Measurements from ENCODE around the gene ABAT.
"Not testable (repeated sequence)": the region's sequence is repeated elsewhere in the genome, so short reads cannot be mapped to it uniquely, and the experiment has no call there.

Gene ABAT

GRCh38 chr16:8682551-8683259 is 8.3 kb downstream of the ABAT start:
- no peak for DNase-seq

GRCh38 chr16:8683640-8684039 is 9.2 kb downstream of the ABAT start:
- no peak for DNase-seq

DNA sequence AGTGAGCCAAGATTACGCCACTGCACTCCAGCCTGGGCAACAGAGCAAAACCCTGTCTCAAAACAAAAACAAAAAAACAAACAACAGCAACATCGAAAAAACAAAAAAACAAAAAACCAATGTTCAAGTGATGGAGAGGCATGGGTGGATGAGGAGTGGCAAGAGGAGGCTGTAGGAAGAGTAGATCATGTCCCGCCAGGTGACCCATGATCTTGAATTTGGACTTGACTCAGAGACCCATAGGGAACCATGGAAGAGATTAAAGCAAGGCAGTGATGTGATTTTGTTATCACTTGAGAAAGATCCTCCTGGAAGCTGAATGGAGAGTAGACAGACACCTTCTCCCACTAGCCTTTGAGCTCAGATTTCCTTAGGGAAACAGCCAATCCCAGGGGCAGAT is 11.2 kb downstream of the ABAT start:
- DNase-seq, result no peak

GRCh38 chr16:8686031-8686621 is 11.7 kb downstream of the ABAT start:
- DNase-seq, result no peak

DNA sequence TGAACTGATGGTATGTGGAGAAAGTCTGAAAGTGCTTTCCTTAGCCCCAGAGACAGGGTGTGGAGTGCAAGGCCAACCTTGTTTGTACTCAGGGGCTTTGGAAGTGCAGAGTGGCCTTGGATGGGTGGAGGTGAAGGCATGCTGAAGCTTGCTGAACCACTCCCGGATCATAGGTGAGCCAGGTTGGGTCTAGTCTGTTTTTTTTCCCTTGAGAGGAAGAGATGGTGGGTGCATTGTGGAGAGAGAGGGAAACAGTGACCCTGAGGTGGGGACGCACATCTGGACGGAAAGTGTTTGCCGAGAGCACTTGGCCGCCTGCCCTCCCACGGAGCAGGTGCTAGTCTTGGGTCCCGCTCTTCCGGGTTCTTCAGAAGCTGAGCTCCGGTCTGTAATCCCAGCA is 12.5 kb downstream of the ABAT start:
- no peak for DNase-seq

DNA sequence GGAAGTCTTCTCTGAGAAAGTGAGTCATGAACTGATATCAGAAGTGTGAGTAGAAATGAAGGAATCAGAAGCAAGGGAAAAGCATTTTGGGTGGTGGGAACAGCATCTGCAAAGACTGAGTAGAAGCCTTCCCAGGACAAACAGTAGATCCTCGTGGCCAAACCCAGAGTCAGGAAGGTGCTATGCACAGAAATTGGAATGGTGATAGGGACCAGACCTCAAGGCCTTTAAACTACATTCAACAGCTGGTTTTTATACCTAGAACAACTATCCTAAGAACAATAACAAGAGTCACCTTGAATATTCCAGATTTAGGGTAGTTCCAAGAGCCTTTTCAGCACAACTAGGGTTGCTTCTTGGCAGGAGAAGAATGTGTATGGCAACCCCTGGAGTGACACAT is 15.3 kb downstream of the ABAT start:
- no peak for DNase-seq

DNA sequence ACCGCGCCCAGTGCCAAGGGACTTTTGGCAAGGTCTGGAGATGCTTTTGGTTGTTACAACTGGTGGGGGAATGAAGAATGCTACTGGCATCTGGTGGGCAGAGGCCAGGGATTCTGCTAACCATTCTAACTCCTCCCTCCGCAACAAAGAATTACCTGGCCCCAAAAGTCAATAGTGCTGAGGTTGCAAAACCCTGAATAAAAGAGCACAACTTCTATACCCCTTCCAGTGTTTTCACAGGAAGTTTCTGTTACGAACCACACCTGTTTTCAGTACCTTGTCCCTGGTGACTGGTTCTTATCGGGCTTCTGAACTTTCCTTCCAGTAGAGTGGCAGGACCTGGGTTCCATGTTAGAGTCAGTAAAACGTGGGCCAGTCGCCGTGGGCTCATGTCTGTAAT is 17.3 kb downstream of the ABAT start:
- DNase-seq, result no peak

DNA sequence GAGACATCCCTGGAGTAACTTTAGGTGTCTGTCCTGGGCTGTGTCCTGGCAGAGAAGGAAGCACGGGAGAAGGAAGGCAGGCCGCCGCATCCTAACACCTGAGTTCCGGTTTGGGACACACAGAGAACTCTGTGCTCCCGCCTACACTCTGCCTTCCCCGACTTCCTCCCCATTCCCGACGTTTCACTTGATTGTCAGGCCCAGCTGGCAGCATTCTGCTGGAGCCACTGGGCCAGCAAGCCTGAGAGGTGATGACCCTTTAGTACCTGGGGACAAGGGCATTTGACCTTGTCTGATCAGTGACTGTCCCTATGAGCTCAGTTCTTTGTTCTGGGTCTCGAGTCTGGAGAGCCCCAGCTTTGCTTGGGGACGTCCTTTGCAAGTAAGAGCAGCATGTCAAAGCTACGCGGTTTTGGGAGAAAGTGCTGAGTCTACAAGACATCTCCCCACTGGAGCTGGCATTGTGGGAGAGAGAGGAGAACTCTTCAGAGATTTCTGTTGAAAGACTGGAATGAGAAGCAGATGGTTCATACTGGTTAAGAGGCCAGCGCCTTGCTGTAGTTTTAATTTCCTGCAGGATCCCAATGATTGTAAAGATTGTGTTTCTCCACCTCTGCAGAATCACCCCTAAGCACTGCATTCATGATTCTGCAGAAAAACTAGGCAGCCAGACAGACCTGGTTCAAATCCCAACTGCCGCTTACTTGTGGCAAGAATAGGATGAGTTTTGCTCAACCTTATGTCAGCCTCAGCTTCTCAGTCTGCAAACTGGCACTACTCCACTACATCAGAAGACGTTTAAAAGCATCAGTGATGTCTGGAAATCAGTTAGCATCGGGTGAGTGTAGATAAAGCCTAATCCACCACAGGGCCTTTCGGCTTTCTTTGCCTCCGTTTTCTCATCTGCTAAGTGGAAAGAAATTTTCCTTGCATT is 20.6 kb downstream of the ABAT start:
- DNase-seq, result no peak

GRCh38 chr16:8696880-8697279 is 22.5 kb downstream of the ABAT start:
- DNase-seq, result no peak

- no peak for DNase-seq
Measured at GRCh38 chr16:8697965-8698364, 23.5 kb downstream of the ABAT start.

- no peak for DNase-seq
Measured at GRCh38 chr16:8703693-8704092, 29.3 kb downstream of the ABAT start.

DNA sequence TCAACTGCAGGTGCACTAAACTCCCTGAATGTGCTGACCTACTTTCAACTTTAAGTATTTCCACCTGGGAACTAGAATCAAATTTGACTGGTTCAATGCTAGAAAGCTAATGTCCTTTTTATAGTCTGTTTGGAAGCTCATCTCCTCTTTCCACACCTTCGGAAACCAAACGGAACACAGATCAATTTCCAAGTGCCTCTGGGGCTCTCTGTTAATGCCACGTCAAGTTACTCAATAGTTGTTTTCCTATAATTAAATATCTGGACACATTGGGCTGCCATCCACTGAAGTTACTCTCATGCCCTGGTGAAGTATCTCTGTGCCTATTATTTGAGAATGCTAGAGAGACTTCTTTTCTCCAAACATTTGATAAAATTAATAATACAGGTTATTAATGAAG is 29.7 kb downstream of the ABAT start:
- DNase-seq, result no peak

DNA sequence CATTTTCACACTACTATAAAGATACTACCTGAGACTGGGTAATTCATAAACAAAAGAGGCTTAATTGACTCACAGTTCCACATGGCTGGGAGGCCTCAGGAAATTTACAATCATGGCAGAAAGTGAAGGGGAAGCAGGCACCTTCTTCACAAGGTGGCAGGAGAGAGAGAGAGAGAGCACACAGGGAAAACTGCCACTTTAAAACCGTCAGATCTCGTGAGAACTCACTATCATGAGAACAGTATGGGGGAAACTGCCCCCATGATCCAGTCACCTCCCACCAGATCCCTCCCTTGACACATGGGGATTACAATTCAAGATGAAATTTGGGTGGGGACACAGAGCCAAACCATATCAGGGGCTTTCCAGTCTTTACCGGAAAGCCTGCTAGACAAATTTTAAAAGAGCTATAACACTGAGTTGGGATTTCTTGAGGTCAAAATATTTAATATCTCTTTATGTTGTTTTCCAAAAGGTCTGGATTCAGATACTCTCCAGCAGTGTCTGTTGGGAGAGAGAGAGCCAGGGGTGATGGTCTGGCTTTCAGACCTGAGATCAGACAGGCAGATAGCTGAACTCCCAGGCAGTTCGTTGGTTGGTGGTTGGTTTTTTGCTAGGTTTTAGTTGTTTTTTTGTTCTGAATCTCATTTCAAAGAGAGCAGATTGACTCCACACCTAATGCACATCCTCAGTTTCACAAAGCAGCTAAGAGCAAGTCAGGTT is 30.8 kb downstream of the ABAT start:
- not testable (repeated sequence) for DNase-seq

DNA sequence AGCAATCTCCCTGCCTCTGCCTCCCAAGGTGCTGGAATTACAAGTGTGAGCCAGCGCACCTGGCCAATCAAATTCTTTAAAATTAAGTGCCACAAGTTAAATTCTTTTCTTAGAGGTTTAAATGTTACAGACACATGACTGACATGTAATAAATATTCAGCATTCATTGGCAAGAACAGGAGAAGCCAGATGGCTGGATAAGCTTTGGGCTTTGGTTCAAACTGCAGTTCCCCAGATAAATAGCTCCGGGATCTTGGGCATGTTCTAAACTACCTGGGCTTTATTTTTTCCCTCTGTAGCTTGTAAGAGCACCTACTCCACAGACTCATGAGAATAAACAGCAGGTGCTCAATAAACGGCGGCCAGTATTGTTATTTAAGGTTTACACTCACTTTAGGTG is 34.1 kb downstream of the ABAT start:
- no peak for DNase-seq

DNA sequence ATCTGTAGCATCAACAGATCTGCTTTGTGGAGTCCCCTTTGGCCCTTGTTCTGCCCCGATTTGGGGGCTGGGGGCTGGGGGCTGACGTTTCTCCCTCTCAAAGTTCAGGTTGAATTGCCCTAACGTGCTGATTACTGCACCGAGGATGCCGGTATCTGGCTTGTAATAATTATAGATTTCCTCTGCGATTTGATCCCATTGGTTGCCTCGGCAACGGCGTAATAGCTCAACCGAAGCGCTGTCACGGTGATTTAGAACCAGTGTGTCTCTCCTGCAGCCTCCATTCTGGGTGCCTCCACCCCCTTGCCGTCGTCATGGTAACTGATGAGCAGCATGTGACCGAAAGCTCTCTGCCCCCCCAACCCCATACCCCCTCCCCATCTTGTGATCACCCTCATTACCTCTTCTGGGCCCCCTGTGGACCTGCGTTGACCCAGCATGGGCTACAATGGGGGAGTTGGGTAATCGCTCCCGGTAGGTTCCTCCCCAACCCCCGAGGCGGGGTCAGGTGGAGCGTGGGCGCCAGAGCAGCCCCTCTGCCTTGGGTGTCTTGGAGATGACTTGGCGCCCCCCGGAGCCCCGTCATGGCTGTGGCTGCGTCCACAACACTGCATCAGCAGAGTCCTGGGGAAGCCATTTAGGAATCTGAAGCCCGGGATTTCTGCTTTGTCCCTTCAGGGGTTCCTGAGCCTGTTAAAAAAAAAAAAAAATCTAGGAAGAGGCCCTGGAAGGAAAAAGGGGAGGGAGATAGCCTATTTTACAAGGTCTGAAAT is 38.4 kb downstream of the ABAT start:
- DNase-seq, result no peak

- no peak for DNase-seq
Measured at GRCh38 chr16:8713635-8714172, 39.3 kb downstream of the ABAT start.

DNA sequence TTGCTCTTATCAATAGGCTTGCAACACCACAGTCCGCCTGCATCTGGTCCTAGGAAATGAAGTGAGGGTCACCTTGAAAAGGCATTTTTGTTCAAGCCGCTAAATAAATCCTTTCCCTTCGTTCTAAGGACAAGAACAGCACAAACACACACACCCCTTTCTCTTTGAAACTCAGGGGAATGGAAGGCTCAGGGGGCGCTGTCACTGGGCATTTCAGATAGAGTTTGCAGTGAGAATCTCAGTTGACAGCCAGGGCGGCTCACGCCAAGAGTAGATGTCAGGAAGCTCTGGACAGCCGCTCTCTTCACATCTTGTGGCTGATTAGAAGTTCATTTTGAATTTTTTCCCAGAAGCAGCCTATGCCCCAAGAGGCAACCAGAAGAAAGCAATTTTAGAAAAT is 39.8 kb downstream of the ABAT start:
- no peak for DNase-seq

DNA sequence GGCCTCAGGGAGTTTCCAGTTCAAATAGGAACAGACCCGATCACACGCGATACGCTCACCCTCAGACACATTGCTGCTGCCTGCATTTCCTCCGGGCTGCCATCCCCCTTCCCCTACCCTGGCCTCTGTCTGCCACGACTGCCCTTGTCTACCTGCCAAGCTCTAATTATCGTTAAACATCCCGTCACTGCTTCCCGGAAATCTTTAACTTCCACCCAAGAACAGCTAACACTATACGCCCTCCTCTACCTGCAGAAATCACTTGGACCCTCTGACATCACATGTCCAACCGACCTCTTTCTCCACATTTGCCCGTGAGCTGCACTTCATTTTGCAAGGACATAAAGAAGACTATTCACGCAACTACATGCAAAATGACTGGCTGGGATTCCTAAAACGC is 40.4 kb downstream of the ABAT start:
- no peak for DNase-seq

- no peak for DNase-seq
Measured at GRCh38 chr16:8716052-8716451, 41.6 kb downstream of the ABAT start.

- DNase-seq, result no peak
Measured at GRCh38 chr16:8716592-8716991, 42.2 kb downstream of the ABAT start.

- DNase-seq, result no peak
Measured at GRCh38 chr16:8717469-8717868, 43.1 kb downstream of the ABAT start.

DNA sequence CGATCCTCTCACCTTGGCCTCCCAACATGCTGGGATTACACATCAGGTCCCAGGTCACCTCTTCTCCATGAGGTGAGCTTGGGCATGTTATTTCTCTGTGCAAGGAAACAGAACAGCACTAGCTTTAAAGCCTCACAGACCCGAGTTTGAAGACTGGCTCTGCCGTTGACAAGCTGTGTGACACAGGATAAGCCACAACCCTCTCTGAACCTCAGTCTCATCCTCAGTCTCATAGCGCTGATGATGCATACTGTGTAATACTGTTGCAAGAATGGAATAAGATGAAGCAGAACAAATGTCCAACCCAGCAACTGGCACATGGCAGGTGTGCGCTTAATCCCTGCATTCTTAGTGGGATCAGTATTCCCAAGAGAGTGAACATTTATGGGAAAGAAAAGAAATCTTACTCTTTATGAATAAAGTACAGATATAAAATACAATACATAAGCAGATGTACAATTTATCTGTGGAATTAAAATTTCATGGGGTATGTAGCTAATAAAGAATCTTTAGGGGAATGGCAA is 43.5 kb downstream of the ABAT start:
- DNase-seq, result no peak

Data from activated CD4-positive, CD25-positive, alpha-beta regulatory T cell (primary cell).